Pulmonary artery endothelial cell (primary cell): ENCODE results near the gene MYBBP1A. TPM values are rescaled to one million over a fixed set of nuclear protein-coding genes. Genes with fewer than 3 reads are reported as not detected.
"Not testable (repeated sequence)": the region's sequence is repeated elsewhere in the genome, so short reads cannot be mapped to it uniquely, and the experiment has no call there.

ENCODE experiments used
- DNase-seq: peaks from one replicate; pipeline ENCODE4 v3.0.0-alpha.2; 2011; ENCODE audit warnings: low read depth, low spot score
- total RNA-seq: library from RNA; depleted of rRNA; stranded (reverse); fragments of >200 nt; gene quantifications from 2 replicates; pipeline ENCODE4 v1.2.3, GENCODE V29; 2014

The MYBBP1A gene
- total RNA-seq, 1 donor from 2014 or later: 64.8 TPM

GRCh38 chr17:4588898-4589625 lies 33.9 kb upstream of the MYBBP1A start:
- DNase-seq: no peak

GRCh38 chr17:4588391-4588790 lies 33.2 kb upstream of the MYBBP1A start:
- DNase-seq: no peak

GRCh38 chr17:4587803-4588202 lies 32.6 kb upstream of the MYBBP1A start:
- no peak for DNase-seq

- no peak for DNase-seq
Measured at GRCh38 chr17:4587195-4587594, 32.0 kb upstream of the MYBBP1A start.

GRCh38 chr17:4586043-4586442 lies 30.9 kb upstream of the MYBBP1A start:
- no peak for DNase-seq

- DNase-seq: no peak
Measured at GRCh38 chr17:4585638-4585994, 30.4 kb upstream of the MYBBP1A start.

GRCh38 chr17:4584917-4585637 lies 29.9 kb upstream of the MYBBP1A start:
- no peak for DNase-seq

GRCh38 chr17:4584101-4584916 lies 29.1 kb upstream of the MYBBP1A start, which contains the start of gene SMTNL2:
TSS of gene SMTNL2 (plus strand) at chr17:4584529. CDS start at chr17:4584606, 77 bp downstream.
- no peak for DNase-seq

- DNase-seq: no peak
Measured at GRCh38 chr17:4583782-4584100, 28.6 kb upstream of the MYBBP1A start.

GRCh38 chr17:4583206-4583605 lies 28.0 kb upstream of the MYBBP1A start:
- DNase-seq: no peak

- DNase-seq: no peak
Measured at GRCh38 chr17:4582691-4583090, 27.5 kb upstream of the MYBBP1A start.

- DNase-seq: no peak
Measured at GRCh38 chr17:4582101-4582501, 26.9 kb upstream of the MYBBP1A start.

GRCh38 chr17:4580291-4580690 lies 25.1 kb upstream of the MYBBP1A start:
- DNase-seq: no peak

- no peak for DNase-seq
Measured at GRCh38 chr17:4579678-4580077, 24.5 kb upstream of the MYBBP1A start.

GRCh38 chr17:4578349-4578748 lies 23.2 kb upstream of the MYBBP1A start:
- not testable (repeated sequence) for DNase-seq

- DNase-seq: no peak
Measured at GRCh38 chr17:4577386-4577993, 22.3 kb upstream of the MYBBP1A start.

- DNase-seq: no peak
Measured at GRCh38 chr17:4576729-4577322, 21.6 kb upstream of the MYBBP1A start.

- no peak for DNase-seq
Measured at GRCh38 chr17:4576161-4576558, 21.0 kb upstream of the MYBBP1A start.

- DNase-seq: no peak
Measured at GRCh38 chr17:4574448-4575045, 19.4 kb upstream of the MYBBP1A start.

- DNase-seq: no peak
Measured at GRCh38 chr17:4573669-4574068, 18.5 kb upstream of the MYBBP1A start.

GRCh38 chr17:4573115-4573514 lies 17.9 kb upstream of the MYBBP1A start:
- no peak for DNase-seq
